Neural progenitor cell (in vitro differentiated cells): ENCODE results near the gene MPPED1.

Experiments
- EZH2 ChIP-seq: fragments of 200-600 bp; sonication (generic); IDR thresholded peaks from 2 replicates; pipeline ENCODE4 v1.6.1; 2017; ENCODE audit warnings: antibody characterized with exemption, mild to moderate bottlenecking, moderate library complexity
- TF ChIP-seq, protein P1 (sequence below): fragments of 200-600 bp; sonication (generic); IDR thresholded peaks from 2 replicates; pipeline ENCODE4 v1.5.1; 2017; ENCODE audit warnings: antibody characterized with exemption, mild to moderate bottlenecking

DNA sequence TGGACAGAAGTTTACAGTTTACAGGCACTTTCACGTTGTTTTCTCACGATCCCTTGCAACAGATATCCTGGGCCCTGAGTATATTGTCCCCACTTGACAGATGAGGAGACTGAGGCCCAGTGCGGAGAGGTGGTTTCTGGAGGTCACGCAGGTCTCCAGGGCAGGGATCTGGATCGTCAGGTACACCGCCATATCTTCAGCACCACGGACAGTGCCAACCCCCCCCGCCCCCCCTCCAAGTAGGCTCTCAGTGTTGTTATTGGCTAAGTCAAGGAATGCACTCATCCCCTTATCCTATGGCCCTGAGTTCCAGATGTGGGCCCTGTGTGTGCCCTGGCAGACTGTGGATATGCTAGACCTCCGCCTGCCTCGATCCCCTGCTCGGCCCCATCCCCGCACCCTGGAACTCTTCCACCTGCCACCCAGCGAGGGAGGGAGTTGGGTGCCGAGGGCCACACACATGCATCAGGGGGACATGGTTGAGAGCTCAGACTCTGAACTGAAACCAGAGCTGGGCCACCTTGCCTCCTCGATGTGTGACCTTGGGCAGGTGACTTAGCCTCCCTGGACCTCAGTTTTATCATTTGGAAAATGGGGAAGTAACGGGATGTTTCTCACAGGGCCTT lies 37.5 kb downstream of the MPPED1 start:
- TF ChIP-seq, protein P1, sequence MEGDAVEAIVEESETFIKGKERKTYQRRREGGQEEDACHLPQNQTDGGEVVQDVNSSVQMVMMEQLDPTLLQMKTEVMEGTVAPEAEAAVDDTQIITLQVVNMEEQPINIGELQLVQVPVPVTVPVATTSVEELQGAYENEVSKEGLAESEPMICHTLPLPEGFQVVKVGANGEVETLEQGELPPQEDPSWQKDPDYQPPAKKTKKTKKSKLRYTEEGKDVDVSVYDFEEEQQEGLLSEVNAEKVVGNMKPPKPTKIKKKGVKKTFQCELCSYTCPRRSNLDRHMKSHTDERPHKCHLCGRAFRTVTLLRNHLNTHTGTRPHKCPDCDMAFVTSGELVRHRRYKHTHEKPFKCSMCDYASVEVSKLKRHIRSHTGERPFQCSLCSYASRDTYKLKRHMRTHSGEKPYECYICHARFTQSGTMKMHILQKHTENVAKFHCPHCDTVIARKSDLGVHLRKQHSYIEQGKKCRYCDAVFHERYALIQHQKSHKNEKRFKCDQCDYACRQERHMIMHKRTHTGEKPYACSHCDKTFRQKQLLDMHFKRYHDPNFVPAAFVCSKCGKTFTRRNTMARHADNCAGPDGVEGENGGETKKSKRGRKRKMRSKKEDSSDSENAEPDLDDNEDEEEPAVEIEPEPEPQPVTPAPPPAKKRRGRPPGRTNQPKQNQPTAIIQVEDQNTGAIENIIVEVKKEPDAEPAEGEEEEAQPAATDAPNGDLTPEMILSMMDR = no peak
- no peak for TF ChIP-seq EZH2
